GM12872 (cell line): Measurements from ENCODE around the gene AKAP7.

Source experiments
- CTCF ChIP-seq: IDR thresholded peaks from 3 replicates; pipeline ENCODE4 v1.5.1; 2011; ENCODE audit warnings: low read depth, mild to moderate bottlenecking, low read length, moderate library complexity; ENCODE audit not compliant: insufficient read depth

AKAP7 gene

GRCh38 chr6:131270534-131270933, 135.3 kb downstream of the AKAP7 start:
- TF ChIP-seq CTCF: no peak

DNA sequence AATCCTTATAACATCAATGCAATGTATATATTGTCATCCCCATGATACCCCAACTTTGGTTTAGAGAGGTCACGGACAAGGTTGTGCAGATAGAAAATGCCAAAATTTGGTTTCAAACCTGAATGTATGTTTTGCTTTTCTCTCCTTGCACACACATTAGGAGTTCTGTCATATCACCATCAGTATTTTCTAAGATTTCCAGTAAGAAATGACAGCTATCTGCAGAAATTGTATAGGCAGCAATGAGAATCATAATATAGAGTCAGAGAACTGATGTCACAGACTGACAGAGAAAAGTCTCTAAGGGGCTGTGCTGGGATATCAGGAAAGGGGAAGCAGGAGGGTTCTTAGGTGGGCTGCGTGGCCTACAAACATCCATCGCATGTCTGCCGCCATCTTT, 140.0 kb downstream of the AKAP7 start:
- TF ChIP-seq CTCF: no peak

GRCh38 chr6:131277591-131277990, 142.3 kb downstream of the AKAP7 start:
- TF ChIP-seq CTCF: no peak

- TF ChIP-seq CTCF: no peak
These were observed 146.4 kb downstream of the AKAP7 start for GRCh38 chr6:131281471-131282270.

GRCh38 chr6:131282365-131282764, 147.1 kb downstream of the AKAP7 start:
- no peak for TF ChIP-seq CTCF

DNA sequence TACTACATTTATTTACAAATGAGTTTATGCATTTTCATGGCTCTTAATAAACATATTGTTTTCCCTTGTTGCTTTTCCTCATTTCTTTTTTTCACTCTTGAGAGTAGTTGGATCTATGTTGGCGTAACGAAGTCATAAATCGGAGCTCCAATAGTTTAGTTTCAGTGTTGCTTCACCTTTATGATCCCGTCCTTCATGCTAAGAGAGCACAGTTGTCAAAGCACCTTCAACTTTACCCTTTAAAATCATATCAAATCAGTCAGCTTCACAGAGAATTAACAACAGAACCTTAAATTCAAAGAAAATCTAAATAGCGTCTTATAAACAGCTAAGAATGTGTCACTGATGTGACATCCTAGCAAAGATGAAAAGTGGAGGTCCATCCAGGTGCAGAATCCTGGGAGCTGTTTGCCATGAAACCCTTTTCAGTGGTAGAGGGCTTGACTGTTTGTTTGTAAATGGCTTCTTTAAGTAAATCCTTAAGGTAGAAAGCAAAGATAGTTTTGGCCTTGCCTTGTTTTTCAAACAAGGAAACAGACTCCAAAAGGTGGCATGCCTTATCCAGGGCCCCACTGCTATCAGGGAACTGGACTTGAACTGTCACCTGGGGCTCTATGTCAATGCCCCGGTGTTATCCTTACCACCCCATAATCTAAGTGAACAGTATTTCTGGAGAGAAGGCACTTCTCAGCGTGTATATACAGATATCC, 148.4 kb downstream of the AKAP7 start:
- no peak for TF ChIP-seq CTCF

DNA sequence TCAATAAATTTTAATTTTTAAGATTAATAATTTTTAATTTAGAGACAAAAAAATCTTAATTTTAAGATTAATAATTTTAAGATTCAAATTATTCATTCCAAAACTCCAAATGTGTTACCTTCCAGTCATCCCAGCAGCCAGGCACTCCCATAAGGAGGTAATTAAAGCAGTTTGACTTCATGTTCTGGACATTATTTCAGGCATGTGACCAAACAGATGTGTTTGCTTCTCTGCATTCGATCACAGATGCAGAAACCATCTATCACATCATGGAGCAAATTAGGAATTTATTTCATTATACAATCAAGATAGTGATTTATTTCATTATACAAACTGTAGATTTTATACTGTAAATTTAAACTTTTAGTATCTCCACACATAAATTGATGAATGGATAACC, 150.3 kb downstream of the AKAP7 start:
- TF ChIP-seq CTCF: no peak
